ENCODE data around the gene LDB3. TPM values are rescaled to one million over a fixed set of nuclear protein-coding genes. Genes with fewer than 3 reads are reported as not detected.
A peak's percentile ranks its signal among the peaks of the same experiment; 100 is the strongest.

LDB3 gene
- total and polyA plus RNA-seq, 10 donors: 0.14 to 1.2 (median 0.36) TPM; not detected in 2

GRCh38 chr10:86655173-86655540 is 13.2 kb upstream of the LDB3 start:
- H3K27me3 ChIP-seq (replicated peaks in 1 of 7): peaks cover 0 to 52% (median 0%) of the 10 kb centered on the region in 7 donors
- intact Hi-C loops (cut with DNase I; ENCODE audit: low total_unique reads): no loop called here
- peak; percentile 54 for DNase-seq
- 89 to 100% (median 92%) methylated on average over 2 to 4 of the region's 4 CpGs; no CpG with 5 or more reads in 1 of the 5 donors for WGBS, 5 donors
- H3K36me3 ChIP-seq: no peaks in the 10 kb centered on the region
- H3K9me3 ChIP-seq: no peaks in the 10 kb centered on the region
- no peak overlapping the region for H3K4me3 ChIP-seq
- H3K4me1 ChIP-seq: no peaks in the 10 kb centered on the region
- TF ChIP-seq POLR2AphosphoS5 (IDR thresholded peaks at IDR 0.05) (no peak), CTCF (IDR thresholded peaks at IDR 0.05 in 8 of 11, conservative IDR thresholded peaks at IDR 0.05 in 3 of 11) (no peak), POLR2A (IDR thresholded peaks at IDR 0.05) (no peak)
- H3K27ac ChIP-seq: no peak overlapping the region

- intact Hi-C loops (cut with DNase I; ENCODE audit: low total_unique reads): no loop called here
- Histone ChIP-seq H3K4me1 (no peaks in the 10 kb centered on the region), H3K9me3 (no peaks in the 10 kb centered on the region), H3K27me3 (replicated peaks in 1 of 7) (peaks cover 0 to 49% (median 0%) of the 10 kb centered on the region in 7 donors), H3K4me3 (no peak overlapping the region), H3K27ac (no peak overlapping the region), H3K36me3 (no peaks in the 10 kb centered on the region)
- WGBS, 5 donors: 87 to 93% (median 89%) methylated on average over 2 to 3 of the region's 3 CpGs
- peak; percentile 41 for DNase-seq
- TF ChIP-seq POLR2AphosphoS5 (IDR thresholded peaks at IDR 0.05) (no peak), POLR2A (IDR thresholded peaks at IDR 0.05) (no peak), CTCF (IDR thresholded peaks at IDR 0.05 in 8 of 11, conservative IDR thresholded peaks at IDR 0.05 in 3 of 11) (no peak)
Observed at GRCh38 chr10:86655596-86655995, 12.7 kb upstream of the LDB3 start.

- DNase-seq: peak; percentile 39
- 86 to 92% (median 87%) methylated on average over 8 of the region's 8 CpGs for WGBS, 5 donors
- TF ChIP-seq POLR2A (IDR thresholded peaks at IDR 0.05) (no peak), POLR2AphosphoS5 (IDR thresholded peaks at IDR 0.05) (no peak), CTCF (IDR thresholded peaks at IDR 0.05 in 8 of 11, conservative IDR thresholded peaks at IDR 0.05 in 3 of 11) (no peak)
- no peaks in the 10 kb centered on the region for H3K36me3 ChIP-seq
- H3K9me3 ChIP-seq: no peaks in the 10 kb centered on the region
- intact Hi-C loops (cut with DNase I; ENCODE audit: low total_unique reads): no loop called here
- peaks cover 0 to 10% (median 0%) of the 10 kb centered on the region in 6 donors for H3K4me1 ChIP-seq
- no peak overlapping the region for H3K27ac ChIP-seq
- peaks cover 0 to 37% (median 0%) of the 10 kb centered on the region in 7 donors for H3K27me3 ChIP-seq (replicated peaks in 1 of 7)
- H3K4me3 ChIP-seq: no peak overlapping the region
Observed at GRCh38 chr10:86657011-86657395, 11.3 kb upstream of the LDB3 start.

GRCh38 chr10:86657396-86658011 is 10.8 kb upstream of the LDB3 start:
- Histone ChIP-seq H3K27me3 (replicated peaks in 1 of 7) (peaks cover 0 to 37% (median 0%) of the 10 kb centered on the region in 7 donors), H3K9me3 (no peaks in the 10 kb centered on the region), H3K27ac (no peak overlapping the region), H3K4me1 (peaks cover 0 to 10% (median 0%) of the 10 kb centered on the region in 6 donors), H3K36me3 (no peaks in the 10 kb centered on the region), H3K4me3 (no peak overlapping the region)
- no peak for TF ChIP-seq POLR2AphosphoS5 (IDR thresholded peaks at IDR 0.05)
- TF ChIP-seq POLR2A (IDR thresholded peaks at IDR 0.05): no peak
- no peak for TF ChIP-seq CTCF (IDR thresholded peaks at IDR 0.05 in 8 of 11, conservative IDR thresholded peaks at IDR 0.05 in 3 of 11)
- 62 to 71% (median 68%) methylated on average over 16 to 19 of the region's 19 CpGs for WGBS, 5 donors
- intact Hi-C loops (cut with DNase I; ENCODE audit: low total_unique reads): no loop called here
- DNase-seq: peak; percentile 68

Measured in spleen (tissue), 11 donors.